ENCODE data around the gene PCGF1. TPM values are rescaled to one million over a fixed set of nuclear protein-coding genes. Genes with fewer than 3 reads are reported as not detected.
A peak's percentile ranks its signal among the peaks of the same experiment; 100 is the strongest.
"Not testable (repeated sequence)": the region's sequence is repeated elsewhere in the genome, so short reads cannot be mapped to it uniquely, and the experiment has no call there.

Gene PCGF1
- total RNA-seq, 1 donor from 2014 or later, result 6.8 TPM

- H3K4me3 ChIP-seq (ENCODE audit: low read length in 3 of 3), result peak overlapping the region in 2 of 3 donors; percentile 10 to 20
- not testable (repeated sequence) for H3K27ac ChIP-seq (ENCODE audit: low read depth, low read length); H3K9me3 ChIP-seq (ENCODE audit: control insufficient read depth in 3 of 3, low read length in 3 of 3); H3K9ac ChIP-seq (ENCODE audit: low read depth in 1 of 3, low read length in 3 of 3); H3K27me3 ChIP-seq (ENCODE audit: control insufficient read depth in 3 of 3, insufficient read depth in 3 of 3, low read length in 3 of 3)
- H3K4me1 ChIP-seq (ENCODE audit: control insufficient read depth in 3 of 3, insufficient read depth in 3 of 3, low read length in 3 of 3), result peaks cover 32 to 48% (median 37%) of the 10 kb centered on the region in 3 donors
- peaks cover 20 to 24% (median 22%) of the 10 kb centered on the region in 3 donors for H3K36me3 ChIP-seq (ENCODE audit: control insufficient read depth in 3 of 3, insufficient read depth in 3 of 3, low read length in 3 of 3)
Measured at GRCh38 chr2:74459503-74460118, 47.9 kb downstream of the PCGF1 start.

- Histone ChIP-seq H3K36me3 (ENCODE audit: control insufficient read depth in 3 of 3, insufficient read depth in 3 of 3, low read length in 3 of 3) (peaks cover 20 to 24% (median 22%) of the 10 kb centered on the region in 3 donors), H3K4me1 (ENCODE audit: control insufficient read depth in 3 of 3, insufficient read depth in 3 of 3, low read length in 3 of 3) (peaks cover 26 to 42% (median 35%) of the 10 kb centered on the region in 3 donors), H3K4me3 (ENCODE audit: low read length in 3 of 3) (peak overlapping the region; percentile 94 to 99 (median 97)), H3K27me3 (ENCODE audit: control insufficient read depth in 3 of 3, insufficient read depth in 3 of 3, low read length in 3 of 3) (no peaks in the 10 kb centered on the region), H3K9me3 (ENCODE audit: control insufficient read depth in 3 of 3, low read length in 3 of 3) (no peaks in the 10 kb centered on the region), H3K27ac (ENCODE audit: low read depth, low read length) (peak overlapping the region; percentile 17), H3K9ac (ENCODE audit: low read depth in 1 of 3, low read length in 3 of 3) (peak overlapping the region; percentile 77 to 85 (median 78))
Measured at GRCh38 chr2:74458938-74459363, 48.5 kb downstream of the PCGF1 start.

- Histone ChIP-seq H3K4me3 (ENCODE audit: low read length in 3 of 3) (peak within 1 kb of the TSS; percentile 94 to 99 (median 97)), H3K9me3 (ENCODE audit: control insufficient read depth in 3 of 3, low read length in 3 of 3) (no peaks in the 10 kb centered on the region), H3K27me3 (ENCODE audit: control insufficient read depth in 3 of 3, insufficient read depth in 3 of 3, low read length in 3 of 3) (no peaks in the 10 kb centered on the region), H3K36me3 (ENCODE audit: control insufficient read depth in 3 of 3, insufficient read depth in 3 of 3, low read length in 3 of 3) (peaks cover 20 to 24% (median 22%) of the 10 kb centered on the region in 3 donors), H3K4me1 (ENCODE audit: control insufficient read depth in 3 of 3, insufficient read depth in 3 of 3, low read length in 3 of 3) (peaks cover 26 to 41% (median 35%) of the 10 kb centered on the region in 3 donors), H3K27ac (ENCODE audit: low read depth, low read length) (peak within 1 kb of the TSS; percentile 92), H3K9ac (ENCODE audit: low read depth in 1 of 3, low read length in 3 of 3) (peak within 1 kb of the TSS; percentile 93 to 95 (median 94))
Measured at GRCh38 chr2:74458132-74458937, 49.2 kb downstream of the PCGF1 start, which contains the start of gene WBP1. WBP1 (plus strand) TSS chr2:74458438; CDS start chr2:74458603, 165 bp downstream.

GRCh38 chr2:74457549-74458131 is 49.9 kb downstream of the PCGF1 start:
- H3K27me3 ChIP-seq (ENCODE audit: control insufficient read depth in 3 of 3, insufficient read depth in 3 of 3, low read length in 3 of 3), result no peaks in the 10 kb centered on the region
- peaks cover 15 to 18% (median 18%) of the 10 kb centered on the region in 3 donors for H3K36me3 ChIP-seq (ENCODE audit: control insufficient read depth in 3 of 3, insufficient read depth in 3 of 3, low read length in 3 of 3)
- H3K9ac ChIP-seq (ENCODE audit: low read depth in 1 of 3, low read length in 3 of 3), result peak overlapping the region; percentile 93 to 95 (median 94)
- H3K4me1 ChIP-seq (ENCODE audit: control insufficient read depth in 3 of 3, insufficient read depth in 3 of 3, low read length in 3 of 3), result peaks cover 26 to 41% (median 35%) of the 10 kb centered on the region in 3 donors
- peak overlapping the region; percentile 92 for H3K27ac ChIP-seq (ENCODE audit: low read depth, low read length)
- peak overlapping the region; percentile 92 to 95 (median 93) for H3K4me3 ChIP-seq (ENCODE audit: low read length in 3 of 3)
- H3K9me3 ChIP-seq (ENCODE audit: control insufficient read depth in 3 of 3, low read length in 3 of 3), result no peaks in the 10 kb centered on the region

GRCh38 chr2:74457129-74457548 is 50.4 kb downstream of the PCGF1 start:
- no peaks in the 10 kb centered on the region for H3K9me3 ChIP-seq (ENCODE audit: control insufficient read depth in 3 of 3, low read length in 3 of 3)
- H3K36me3 ChIP-seq (ENCODE audit: control insufficient read depth in 3 of 3, insufficient read depth in 3 of 3, low read length in 3 of 3), result peaks cover 11 to 13% (median 13%) of the 10 kb centered on the region in 3 donors
- H3K27me3 ChIP-seq (ENCODE audit: control insufficient read depth in 3 of 3, insufficient read depth in 3 of 3, low read length in 3 of 3), result no peaks in the 10 kb centered on the region
- peaks cover 26 to 41% (median 35%) of the 10 kb centered on the region in 3 donors for H3K4me1 ChIP-seq (ENCODE audit: control insufficient read depth in 3 of 3, insufficient read depth in 3 of 3, low read length in 3 of 3)
- H3K4me3 ChIP-seq (ENCODE audit: low read length in 3 of 3), result peak overlapping the region; percentile 71 to 93 (median 92)
- H3K27ac ChIP-seq (ENCODE audit: low read depth, low read length), result peak overlapping the region; percentile 92
- peak overlapping the region; percentile 60 to 95 (median 75) for H3K9ac ChIP-seq (ENCODE audit: low read depth in 1 of 3, low read length in 3 of 3)

Other genes with a start within 250 kb of the PCGF1 start
- gene SLC4A5, start 164.3 kb downstream of the PCGF1 start, total RNA-seq, result 2.6 TPM
- 73.6 TPM for gene DCTN1, start 127.4 kb downstream of the PCGF1 start, total RNA-seq
- gene C2orf81, start 86.1 kb downstream of the PCGF1 start, total RNA-seq, result 0.52 TPM
- gene WDR54, start 86.0 kb downstream of the PCGF1 start, total RNA-seq, result 5.7 TPM
- 26.6 TPM for gene RTKN, start 65.8 kb downstream of the PCGF1 start, total RNA-seq
- 12.5 TPM for gene INO80B, start 52.6 kb downstream of the PCGF1 start, total RNA-seq
- gene WBP1, start 49.3 kb downstream of the PCGF1 start, total RNA-seq, result 27.1 TPM
- 35.0 TPM for gene MOGS, start 42.3 kb downstream of the PCGF1 start, total RNA-seq
- gene MRPL53, start 35.0 kb downstream of the PCGF1 start, total RNA-seq, result 25.1 TPM
- gene CCDC142, start 24.7 kb downstream of the PCGF1 start, total RNA-seq, result 30.3 TPM
- gene TTC31, start 24.6 kb downstream of the PCGF1 start, total RNA-seq, result 4.2 TPM
- not detected for gene LBX2, start 8.1 kb downstream of the PCGF1 start, total RNA-seq
- not detected for gene TLX2, start 6.8 kb upstream of the PCGF1 start, total RNA-seq
- not detected for gene DQX1, start 18.5 kb upstream of the PCGF1 start, total RNA-seq
- gene AUP1, start 22.0 kb upstream of the PCGF1 start, total RNA-seq, result 57.4 TPM
- 42.3 TPM for gene HTRA2, start 22.2 kb upstream of the PCGF1 start, total RNA-seq
- gene LOXL3, start 46.2 kb upstream of the PCGF1 start, total RNA-seq, result 8.4 TPM
- 12.0 TPM for gene DOK1, start 47.0 kb upstream of the PCGF1 start, total RNA-seq
- not detected for gene M1AP, start 140.6 kb upstream of the PCGF1 start, total RNA-seq
- 1.6 TPM for gene SEMA4F, start 146.6 kb upstream of the PCGF1 start, total RNA-seq

Measured in skeletal muscle tissue (tissue), 4 donors.